Muscle layer of colon (tissue), 2 donors: ENCODE results near the gene KAZN.

ENCODE experiments used
- H3K27ac ChIP-seq: one replicate; pipeline ENCODE4 v1.7.0; 2013; ENCODE audit warnings: low read depth, mild to moderate bottlenecking, low read length, moderate library complexity
- H3K27me3 ChIP-seq, 2 donors: one replicate each; pipeline ENCODE4 v1.7.0; 2013; ENCODE audit warnings: low read length in 2 of 2, mild to moderate bottlenecking in 2 of 2; ENCODE audit not compliant: insufficient read depth in 2 of 2, control insufficient read depth in 1 of 2
- H3K36me3 ChIP-seq: one replicate; pipeline ENCODE4 v1.7.0; 2013; ENCODE audit warnings: mild to moderate bottlenecking, low read length; ENCODE audit not compliant: insufficient read depth
- H3K4me1 ChIP-seq: one replicate; pipeline ENCODE4 v1.7.0; 2013; ENCODE audit warnings: mild to moderate bottlenecking, low read length; ENCODE audit not compliant: insufficient read depth
- H3K4me3 ChIP-seq, 2 donors: one replicate each; pipeline ENCODE4 v1.7.0; 2013; ENCODE audit warnings: low read length in 2 of 2, low read depth in 1 of 2, mild to moderate bottlenecking in 1 of 2, moderate library complexity in 1 of 2
- H3K9ac ChIP-seq: one replicate; pipeline ENCODE4 v1.7.0; 2013; ENCODE audit warnings: low read length
- H3K9me3 ChIP-seq: one replicate; pipeline ENCODE4 v1.7.0; 2013; ENCODE audit warnings: mild to moderate bottlenecking, low read length
- donor health status: abdominal sarcoma.
- donor health status: Adenocarcinoma of cecum.

KAZN gene

DNA sequence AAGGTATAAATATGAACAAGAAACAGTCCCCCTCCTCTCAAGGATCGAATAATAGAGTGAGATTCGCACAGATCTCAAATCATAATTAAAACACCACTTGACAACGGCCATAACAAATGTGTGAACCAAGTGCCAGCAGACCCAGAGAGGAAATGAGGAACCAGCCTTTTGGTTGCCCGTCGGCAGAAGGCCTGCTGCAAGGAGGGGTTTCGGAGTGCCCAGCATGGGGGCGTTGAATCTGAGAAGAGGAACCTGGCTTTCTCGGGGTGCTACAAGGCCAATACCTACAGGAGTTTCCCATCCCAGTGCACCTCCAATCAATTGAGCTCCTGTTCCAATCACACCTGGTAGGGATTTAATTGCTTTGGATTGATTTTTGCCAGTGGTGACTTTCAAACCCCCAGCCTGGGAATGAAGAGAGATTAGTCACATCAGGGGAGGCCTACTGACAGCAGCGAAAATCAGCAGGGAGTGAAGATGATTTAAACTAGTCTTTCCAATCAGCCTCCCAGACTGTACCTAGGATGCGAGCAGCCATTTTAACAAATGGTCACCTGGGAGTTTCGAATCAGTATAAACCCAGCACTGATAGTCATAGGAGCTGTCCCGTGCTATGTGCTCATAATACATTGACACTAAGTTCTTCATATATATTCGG lies 263.8 kb downstream of the KAZN start:
- Histone ChIP-seq H3K27me3 (no peaks in the 10 kb centered on the region), H3K9ac (no peak overlapping the region)

DNA sequence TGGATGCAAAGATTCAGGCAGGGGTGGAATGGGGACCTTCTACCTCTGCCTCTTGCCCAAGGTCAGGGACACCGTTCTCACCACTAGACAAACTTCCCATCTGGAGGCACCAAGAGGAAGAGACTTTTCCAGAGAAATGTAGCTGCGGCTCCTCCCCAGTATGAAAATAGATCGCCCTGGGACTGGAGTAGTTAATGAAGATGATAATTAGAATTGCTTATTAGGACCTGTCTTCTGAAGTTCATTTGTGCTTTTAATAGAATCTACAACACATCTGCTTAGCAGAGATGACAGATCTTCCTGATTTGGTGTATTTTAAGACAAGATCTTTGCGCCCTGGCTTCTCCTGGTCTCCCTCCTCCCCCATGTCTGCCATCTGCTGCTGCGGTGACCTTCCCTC lies 266.6 kb downstream of the KAZN start:
- no peaks in the 10 kb centered on the region for H3K9me3 ChIP-seq
- no peak overlapping the region for H3K27ac ChIP-seq
- no peaks in the 10 kb centered on the region for H3K36me3 ChIP-seq
- no peak overlapping the region for H3K9ac ChIP-seq
- H3K4me1 ChIP-seq: no peaks in the 10 kb centered on the region
- H3K27me3 ChIP-seq: no peaks in the 10 kb centered on the region
- H3K4me3 ChIP-seq: no peak overlapping the region

More for the DNA sequence above, 263.8 kb downstream of the KAZN start:
- Histone ChIP-seq H3K36me3 (no peaks in the 10 kb centered on the region), H3K9me3 (no peaks in the 10 kb centered on the region), H3K4me3 (no peak overlapping the region), H3K4me1 (no peaks in the 10 kb centered on the region), H3K27ac (no peak overlapping the region)

GRCh38 chr1:14866911-14867612 lies 268.6 kb downstream of the KAZN start:
- Histone ChIP-seq H3K4me3 (no peak overlapping the region), H3K36me3 (no peaks in the 10 kb centered on the region), H3K9ac (no peak overlapping the region), H3K4me1 (no peaks in the 10 kb centered on the region), H3K27me3 (no peaks in the 10 kb centered on the region), H3K9me3 (no peaks in the 10 kb centered on the region), H3K27ac (no peak overlapping the region)

DNA sequence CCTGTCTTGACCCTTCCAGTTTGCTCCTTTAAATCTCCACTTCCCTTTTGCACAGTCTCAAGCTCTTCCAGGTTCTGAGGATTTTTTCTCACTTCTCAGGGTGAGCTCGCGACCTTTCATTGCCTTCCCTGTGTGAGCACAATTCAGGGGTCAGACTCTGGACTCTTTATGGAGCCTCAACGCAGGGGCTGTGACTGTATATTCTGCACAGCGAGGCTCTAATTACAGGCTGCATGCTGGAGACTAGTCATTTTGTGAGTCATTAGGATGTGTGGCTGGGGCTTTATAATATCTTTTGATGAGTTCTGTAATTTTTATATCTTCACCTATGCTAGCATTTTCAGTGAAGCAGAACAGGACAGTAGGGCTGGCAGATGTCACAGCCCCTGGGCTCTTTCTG lies 270.7 kb downstream of the KAZN start:
- Histone ChIP-seq H3K9ac (no peak overlapping the region), H3K36me3 (no peaks in the 10 kb centered on the region), H3K4me3 (no peak overlapping the region), H3K4me1 (no peaks in the 10 kb centered on the region), H3K27ac (no peak overlapping the region), H3K27me3 (no peaks in the 10 kb centered on the region), H3K9me3 (no peaks in the 10 kb centered on the region)

- H3K4me3 ChIP-seq: no peak overlapping the region
- no peak overlapping the region for H3K9ac ChIP-seq
- no peaks in the 10 kb centered on the region for H3K27me3 ChIP-seq
- H3K36me3 ChIP-seq: no peaks in the 10 kb centered on the region
- no peaks in the 10 kb centered on the region for H3K9me3 ChIP-seq
- H3K27ac ChIP-seq: no peak overlapping the region
- H3K4me1 ChIP-seq: no peaks in the 10 kb centered on the region
These were observed 272.9 kb downstream of the KAZN start for GRCh38 chr1:14871218-14871970.

GRCh38 chr1:14872762-14873161 lies 274.3 kb downstream of the KAZN start:
- Histone ChIP-seq H3K4me3 (no peak overlapping the region), H3K9me3 (no peaks in the 10 kb centered on the region), H3K27me3 (peaks cover 0 to 4% of the 10 kb centered on the region in 2 donors), H3K27ac (no peak overlapping the region), H3K4me1 (no peaks in the 10 kb centered on the region), H3K9ac (no peak overlapping the region), H3K36me3 (no peaks in the 10 kb centered on the region)

DNA sequence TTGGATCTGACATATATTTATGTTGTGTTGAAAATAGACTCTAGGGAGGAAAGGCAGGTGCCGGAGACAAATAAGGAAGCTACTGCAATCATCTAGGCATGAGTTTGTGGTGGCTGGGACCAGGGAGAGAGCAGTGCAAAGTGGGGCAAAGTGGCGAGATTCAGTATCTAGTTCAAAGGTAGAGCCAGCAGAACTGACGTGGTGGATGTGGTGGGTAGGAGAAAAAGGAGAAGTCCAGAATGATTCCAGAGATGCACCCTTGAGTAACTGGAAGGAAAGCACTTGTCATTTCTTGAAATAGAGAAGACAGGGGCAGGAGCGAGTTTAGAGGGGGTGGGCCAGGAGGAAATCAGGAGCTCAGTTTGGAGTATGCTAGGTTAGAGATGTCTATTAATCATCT lies 275.2 kb downstream of the KAZN start:
- no peak overlapping the region for H3K9ac ChIP-seq
- no peaks in the 10 kb centered on the region for H3K9me3 ChIP-seq
- H3K4me1 ChIP-seq: no peaks in the 10 kb centered on the region
- no peaks in the 10 kb centered on the region for H3K36me3 ChIP-seq
- peaks cover 0 to 4% of the 10 kb centered on the region in 2 donors for H3K27me3 ChIP-seq
- H3K27ac ChIP-seq: no peak overlapping the region
- H3K4me3 ChIP-seq: no peak overlapping the region

DNA sequence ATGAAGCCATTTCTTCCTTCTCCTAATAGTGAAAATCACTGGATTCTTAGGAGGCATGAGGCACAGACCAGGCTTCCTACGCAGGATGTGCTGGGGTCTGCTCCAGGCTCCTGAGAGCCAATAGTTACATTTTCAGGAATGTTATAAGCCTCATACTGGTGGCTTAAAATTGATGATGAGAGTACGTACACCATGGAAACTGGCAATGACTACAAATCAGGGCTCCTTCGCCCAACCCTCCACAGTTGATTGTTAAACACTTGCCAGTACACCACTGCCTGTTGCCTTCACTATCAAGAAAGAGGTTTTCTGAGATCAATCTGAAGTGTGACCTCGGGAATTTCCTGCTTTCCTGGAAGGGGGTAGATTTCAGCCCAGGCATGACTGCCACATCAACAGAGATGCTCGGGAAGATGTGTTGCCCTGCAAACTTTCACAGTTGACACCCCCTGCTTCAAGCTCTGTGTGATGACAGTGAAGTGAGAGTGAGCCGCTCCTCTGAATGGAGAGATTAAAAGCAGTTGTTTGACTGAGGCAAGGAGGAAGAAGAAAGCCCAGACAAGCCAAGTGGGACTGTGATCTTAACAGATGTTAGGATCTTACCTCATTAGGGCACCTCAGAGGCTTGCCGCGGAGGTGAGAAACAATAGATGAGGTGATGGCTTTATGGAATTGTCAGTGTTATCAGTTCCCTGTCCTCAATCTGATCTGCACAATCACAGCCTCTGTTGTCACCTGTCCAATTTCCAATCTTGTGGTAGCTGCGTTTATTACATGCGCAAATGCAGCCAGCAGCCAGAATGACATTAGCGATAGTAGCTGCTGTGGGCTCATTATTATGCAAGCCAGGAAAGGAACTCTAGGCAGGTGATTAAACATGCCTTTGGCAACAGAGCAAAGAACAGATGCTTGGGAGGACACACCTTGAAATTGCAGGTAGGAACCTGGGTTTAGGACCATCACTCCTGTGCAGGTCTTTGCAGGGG lies 277.3 kb downstream of the KAZN start:
- Histone ChIP-seq H3K9me3 (no peaks in the 10 kb centered on the region), H3K27me3 (peaks cover 0 to 4% of the 10 kb centered on the region in 2 donors), H3K4me1 (no peaks in the 10 kb centered on the region), H3K36me3 (no peaks in the 10 kb centered on the region), H3K4me3 (no peak overlapping the region), H3K27ac (no peak overlapping the region), H3K9ac (no peak overlapping the region)

GRCh38 chr1:14876747-14877146 lies 278.3 kb downstream of the KAZN start:
- Histone ChIP-seq H3K4me3 (no peak overlapping the region), H3K9ac (no peak overlapping the region), H3K9me3 (no peaks in the 10 kb centered on the region), H3K27ac (no peak overlapping the region), H3K4me1 (no peaks in the 10 kb centered on the region), H3K36me3 (no peaks in the 10 kb centered on the region), H3K27me3 (peaks cover 0 to 4% of the 10 kb centered on the region in 2 donors)

DNA sequence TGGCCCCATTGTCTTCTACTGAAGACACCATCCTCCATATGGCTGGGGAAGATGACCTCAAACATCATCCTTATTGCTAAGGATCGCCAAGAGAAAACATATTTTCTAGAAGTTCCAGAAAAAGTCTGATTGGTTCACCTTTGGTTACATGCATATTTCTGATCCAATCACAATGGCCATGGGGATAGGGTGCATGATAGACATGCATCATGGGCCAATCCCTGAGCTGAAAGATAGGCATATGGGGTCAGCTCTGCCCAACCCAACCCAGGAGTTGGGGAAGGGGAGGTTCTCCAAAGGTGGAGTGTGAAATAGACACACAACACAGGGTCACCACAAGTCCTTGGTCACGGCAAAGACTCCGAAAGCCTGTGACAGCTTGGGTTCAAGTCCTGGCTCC lies 278.7 kb downstream of the KAZN start:
- H3K27ac ChIP-seq: no peak overlapping the region
- no peaks in the 10 kb centered on the region for H3K36me3 ChIP-seq
- H3K4me1 ChIP-seq: no peaks in the 10 kb centered on the region
- H3K27me3 ChIP-seq: peaks cover 0 to 4% of the 10 kb centered on the region in 2 donors
- H3K4me3 ChIP-seq: no peak overlapping the region
- no peak overlapping the region for H3K9ac ChIP-seq
- no peaks in the 10 kb centered on the region for H3K9me3 ChIP-seq

GRCh38 chr1:14878124-14878523 lies 279.6 kb downstream of the KAZN start:
- no peaks in the 10 kb centered on the region for H3K9me3 ChIP-seq

More at GRCh38 chr1:14878124-14878523, 279.6 kb downstream of the KAZN start:
- Histone ChIP-seq H3K9ac (no peak overlapping the region), H3K4me1 (no peaks in the 10 kb centered on the region), H3K27ac (no peak overlapping the region), H3K27me3 (peaks cover 0 to 4% of the 10 kb centered on the region in 2 donors), H3K36me3 (no peaks in the 10 kb centered on the region), H3K4me3 (no peak overlapping the region)
